GM21515 (cell line): ENCODE measurements around the gene PDGFA.

Experiments
- ATAC-seq: cut with Tn5 transposase; IDR thresholded peaks from one replicate; pipeline ENCODE4 v1.9.1; 2021; ENCODE audit not compliant: unreplicated experiment

Gene PDGFA

GRCh38 chr7:475951-476441 is 43.6 kb downstream of the PDGFA start:
- ATAC-seq: no peak

- no peak for ATAC-seq
Observed at GRCh38 chr7:475425-475728, 44.3 kb downstream of the PDGFA start.

GRCh38 chr7:474605-475424 is 44.8 kb downstream of the PDGFA start:
- no peak for ATAC-seq

GRCh38 chr7:473870-474604 is 45.6 kb downstream of the PDGFA start:
- ATAC-seq: no peak

GRCh38 chr7:473211-473734 is 46.4 kb downstream of the PDGFA start:
- ATAC-seq: no peak

GRCh38 chr7:472640-472957 is 47.0 kb downstream of the PDGFA start:
- no peak for ATAC-seq

GRCh38 chr7:471866-472639 is 47.6 kb downstream of the PDGFA start:
- ATAC-seq: no peak

- no peak for ATAC-seq
Observed at GRCh38 chr7:471191-471865, 48.3 kb downstream of the PDGFA start.

- no peak for ATAC-seq
Observed at GRCh38 chr7:469563-469961, 50.1 kb downstream of the PDGFA start.

GRCh38 chr7:468681-469562 is 50.7 kb downstream of the PDGFA start:
- ATAC-seq: no peak

- ATAC-seq: no peak
Observed at GRCh38 chr7:467856-468545, 51.6 kb downstream of the PDGFA start.

- no peak for ATAC-seq
Observed at GRCh38 chr7:467393-467828, 52.2 kb downstream of the PDGFA start.

GRCh38 chr7:466465-467191 is 53.0 kb downstream of the PDGFA start:
- ATAC-seq: no peak

- ATAC-seq: no peak
Observed at GRCh38 chr7:465710-466400, 53.8 kb downstream of the PDGFA start.

GRCh38 chr7:464454-465401 is 54.9 kb downstream of the PDGFA start:
- no peak for ATAC-seq

GRCh38 chr7:463817-464453 is 55.7 kb downstream of the PDGFA start:
- no peak for ATAC-seq
